K562 (cell line): Measurements from ENCODE around the gene YARS1. TPM values are rescaled to one million over a fixed set of nuclear protein-coding genes. Genes with fewer than 3 reads are reported as not detected.

ENCODE experiments used
- ATAC-seq: fragments of 200-7000 bp; cut with Tn5 transposase; 3 replicates; pipeline ENCODE4 v1.9.1; 2020; ENCODE audit warnings: moderate library complexity
- BruUV-seq: library from RNA; stranded (reverse); fragments of 400-500 nt; replicated peaks from 2 replicates; lab custom pipeline; 2021; lab: Mats Ljungman, UMichigan
- CTCF ChIA-PET: fragments of 300-600 bp; formaldehyde crosslinking; extraction: SDS; loops from one replicate; lab custom pipeline; 2021; ENCODE audit warnings: low intra/inter-chr PET ratio; lab: Yijun Ruan, JAX
- POLR2A ChIA-PET: fragments of 300-600, 350-650 bp; sonication (Branson Sonifier 250); formaldehyde crosslinking; extraction: SDS; loops from one replicate; lab custom pipeline; 2021; ENCODE audit warnings: antibody characterized with exemption, inconsistent platforms; lab: Yijun Ruan, JAX
- DNase-seq, 4 experiments: peaks; one replicate each; pipeline versions ENCODE4 v3.0.0 to v3.0.0-alpha.2; 2011 to 2018; ENCODE audit warnings: low spot score in 3 of 4, mixed read lengths in 3 of 4; ENCODE audit errors: extremely low read depth in 1 of 4
- FAIRE-seq: peaks from 2 replicates; lab custom pipeline; 2011; peaks lifted over from hg19 to GRCh38; lab: Jason Lieb, UNC
- H2AFZ ChIP-seq: 2 replicates; pipeline ENCODE4 v1.6.0; 2011; ENCODE audit warnings: low read depth, low read length, control low read depth, inconsistent platforms
- H3K27ac ChIP-seq: fragments of 200-600 bp; 3 replicates; pipeline ENCODE4 v1.8.0; 2011; ENCODE audit warnings: low read depth, mild to moderate bottlenecking, control low read depth, inconsistent platforms, low read length, moderate library complexity, mixed read lengths; ENCODE audit errors: extremely low read depth
- H3K27me3 ChIP-seq, 2 experiments: fragments of 300-600 bp in 1 of 2; 2 replicates in 1 of 2; 3 replicates in 1 of 2; pipeline versions ENCODE4 v1.6.0 to v1.8.0; 2011; ENCODE audit warnings: inconsistent platforms in 2 of 2, low read length in 2 of 2, mild to moderate bottlenecking in 1 of 2, mixed read lengths in 1 of 2, moderate library complexity in 1 of 2; ENCODE audit not compliant: control insufficient read depth in 2 of 2, insufficient read depth in 2 of 2
- H3K36me3 ChIP-seq: fragments of 300-600 bp; 3 replicates; pipeline ENCODE4 v1.8.0; 2011; ENCODE audit warnings: mild to moderate bottlenecking, low read length, inconsistent platforms; ENCODE audit not compliant: control insufficient read depth, insufficient read depth
- H3K4me1 ChIP-seq, 2 experiments: fragments of 200-600 bp in 1 of 2; replicated peaks in 1 of 2; 2 replicates in 1 of 2; 3 replicates in 1 of 2; pipeline versions ENCODE4 v1.5.1 to v1.8.0; 2011; ENCODE audit warnings: inconsistent platforms in 2 of 2, low read length in 2 of 2, mild to moderate bottlenecking in 1 of 2, mixed read lengths in 1 of 2, moderate library complexity in 1 of 2; ENCODE audit not compliant: control insufficient read depth in 2 of 2, insufficient read depth in 2 of 2
- H3K4me2 ChIP-seq: 2 replicates; pipeline ENCODE4 v1.6.1; 2011; ENCODE audit warnings: low read length, control low read depth, inconsistent platforms, mixed read lengths; ENCODE audit not compliant: insufficient read depth
- H3K4me3 ChIP-seq: fragments of 200-600 bp; sonication (generic), shearing (Covaris generic); 2 replicates; pipeline ENCODE4 v1.5.1; 2016; ENCODE audit warnings: control low read depth, inconsistent platforms
- H3K79me2 ChIP-seq: fragments of 200-600 bp; 3 replicates; pipeline ENCODE4 v1.8.0; 2011; ENCODE audit warnings: low read length, inconsistent platforms; ENCODE audit not compliant: control insufficient read depth, insufficient read depth
- H3K9ac ChIP-seq, 2 experiments: 2 replicates each; pipeline versions ENCODE4 v1.6.0 to v1.6.1; 2011; ENCODE audit warnings: low read depth in 2 of 2, low read length in 2 of 2, control low read depth in 1 of 2, inconsistent platforms in 1 of 2, mild to moderate bottlenecking in 1 of 2, mixed read lengths in 1 of 2; ENCODE audit not compliant: insufficient read depth in 1 of 2
- H3K9me1 ChIP-seq: one replicate; pipeline ENCODE4 v1.6.0; 2011; ENCODE audit warnings: inconsistent platforms, mild to moderate bottlenecking, low read length, moderate library complexity; ENCODE audit not compliant: control insufficient read depth, insufficient read depth
- H3K9me3 ChIP-seq: replicated peaks from 2 replicates; pipeline ENCODE4 v1.5.1; 2011; ENCODE audit warnings: low read depth, low read length, inconsistent platforms; ENCODE audit not compliant: control insufficient read depth, insufficient read depth
- H4K20me1 ChIP-seq: replicated peaks from 2 replicates; pipeline ENCODE4 v1.6.1; 2011; ENCODE audit warnings: low read length, inconsistent platforms, mixed read lengths; ENCODE audit not compliant: control insufficient read depth, insufficient read depth
- ATF3 ChIP-seq, 2 experiments: fragments of 450-650 bp in 1 of 2; sonication (generic) in 1 of 2; formaldehyde crosslinking in 1 of 2; IDR thresholded peaks in 1 of 2; conservative IDR thresholded peaks in 1 of 2; 2 replicates each; pipeline versions ENCODE4 v1.6.1 to v1.8.1; 2016 to 2023; ENCODE audit warnings: mild to moderate bottlenecking in 2 of 2, moderate library complexity in 2 of 2, inconsistent platforms in 1 of 2, missing genetic modification reagents in 1 of 2
- PHB2 ChIP-seq: fragments of 450-650 bp; IDR thresholded peaks from 2 replicates; pipeline ENCODE4 v1.6.1; 2017; ENCODE audit warnings: low read depth
- POLR2G ChIP-seq: fragments of 200-400 bp; formaldehyde crosslinking; IDR thresholded peaks from 2 replicates; pipeline ENCODE4 v1.6.1; 2017; ENCODE audit warnings: low read depth, mild to moderate bottlenecking, antibody characterized with exemption, low read length, moderate library complexity
- RBFOX2 ChIP-seq: fragments of 200-400 bp; formaldehyde crosslinking; IDR thresholded peaks from 2 replicates; pipeline ENCODE4 v1.6.1; 2017; ENCODE audit warnings: low read depth, mild to moderate bottlenecking, low read length, moderate library complexity
- XRCC5 ChIP-seq: fragments of 200-400 bp; formaldehyde crosslinking; IDR thresholded peaks from 2 replicates; pipeline ENCODE4 v1.6.1; 2017; ENCODE audit warnings: low read depth, mild to moderate bottlenecking, low read length
- ZNF395 ChIP-seq: fragments of 200-800 bp; sonication (Bioruptor generic); IDR thresholded peaks from 2 replicates; pipeline ENCODE4 v1.6.1; 2017; ENCODE audit warnings: missing genetic modification characterization, missing compliant biosample characterization
- WGBS: fragments of 100-300 bp; shearing (Covaris generic); methylation state at CpG from one replicate; pipeline ENCODE4 v1.1.6; 2016; ENCODE audit warnings: low coverage, mixed read lengths; ENCODE audit not compliant: insufficient coverage; ENCODE audit errors: missing lambda C conversion rate; 5-methylcytosine and 5-hydroxymethylcytosine counted together
- in situ Hi-C: fragments of 300-500 bp; cut with MboI; formaldehyde crosslinking; loops from 4 replicates; pipeline ENCODE4 v1.15.0; 2018; ENCODE audit warnings: inconsistent platforms, mixed read lengths
- intact Hi-C: fragments of 100-400 bp; cut with micrococcal nuclease; formaldehyde crosslinking; loops from 2 replicates; pipeline ENCODE4 v1.14.2; 2022
- polyA plus RNA-seq, 8 experiments: library from polyadenylated mRNA; depleted of rRNA in 4 of 8; stranded (reverse) in 5 of 8; unstranded in 3 of 8; fragments of >200 nt; fragmentation: Nextera tagmentation in 2 of 8; fragmentation: Illumina TruSeq in 1 of 8; extraction: Ambion mirVana in 2 of 8; extraction: Trizol in 1 of 8; gene quantifications; 2 replicates each; pipeline versions ENCODE4 v1.2.1 to v1.2.3, GENCODE V29; 2011 to 2014; ENCODE audit warnings: inconsistent platforms in 1 of 8, missing spikeins in 1 of 8
- total RNA-seq, 7 experiments: library from RNA; depleted of rRNA in 6 of 7; stranded (reverse); fragments of >200 nt in 6 of 7; fragmentation: Illumina TruSeq in 2 of 7; extraction: Trizol in 2 of 7; gene quantifications; 2 replicates each; pipeline versions ENCODE4 v1.2.1 to v1.2.3, GENCODE V29; 2011 to 2021; ENCODE audit warnings: low replicate concordance in 1 of 7

Gene YARS1
- total and polyA plus RNA-seq, 9 of the 15 experiments (the other 6 are each of a cell fraction or from before 2014, with no cell fraction given) = 66.2 to 336 (median 201) TPM

DNA sequence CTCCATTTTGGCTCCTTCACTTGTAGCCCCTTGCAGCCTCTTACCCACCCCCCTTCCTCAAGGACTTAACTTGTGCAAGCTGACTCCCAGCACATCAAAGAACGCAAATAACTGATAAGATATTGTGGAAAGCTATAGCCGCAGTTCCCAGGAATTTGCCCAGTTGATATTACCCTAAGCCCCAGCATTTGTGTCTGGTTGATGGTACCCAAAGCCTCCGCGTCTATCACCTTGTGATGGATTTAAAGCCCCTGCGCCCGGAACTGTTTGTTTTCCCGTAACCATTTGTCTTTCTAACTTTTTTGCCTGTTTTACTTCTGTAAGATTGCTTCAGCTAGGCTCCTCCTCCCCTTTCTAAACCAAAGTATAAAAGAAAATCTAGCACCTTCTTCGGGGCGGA is 5.9 kb downstream of the YARS1 start:
- no peaks in the 10 kb centered on the region for H3K9me1 ChIP-seq
- H3K9ac ChIP-seq = no peak overlapping the region
- DNase-seq (no peak), ATAC-seq (no peak), FAIRE-seq (no peak)
- H3K4me1 ChIP-seq = peaks cover 16 to 26% of the 10 kb centered on the region in 2 experiments; a peak in 4 of 5 replicates
- intact Hi-C loops = no loop called here
- H3K36me3 ChIP-seq = peaks cover 87% of the 10 kb centered on the region
- BruUV-seq = no TSS peak
- POLR2A ChIA-PET = interaction anchor here (0.9 to 1.6 kb wide), 7 partner anchors 8 to 183 kb away, joined by 3 to 7 read pairs (median 3); no protein-coding TSS in a partner anchor
- no peaks in the 10 kb centered on the region for H3K27me3 ChIP-seq
- CTCF ChIA-PET = no interaction called here
- H2AFZ ChIP-seq = no peak overlapping the region
- H3K9me3 ChIP-seq = no peaks in the 10 kb centered on the region
- no peak for TF ChIP-seq PHB2
- 87% methylated on average over 9 of the region's 9 CpGs for WGBS
- H3K27ac ChIP-seq = no peak overlapping the region
- H3K4me3 ChIP-seq = no peak overlapping the region
- in situ Hi-C loops = no loop called here
- peaks cover 90% of the 10 kb centered on the region for H3K79me2 ChIP-seq
- H3K4me2 ChIP-seq = no peak overlapping the region
- peaks cover 45% of the 10 kb centered on the region for H4K20me1 ChIP-seq

DNA sequence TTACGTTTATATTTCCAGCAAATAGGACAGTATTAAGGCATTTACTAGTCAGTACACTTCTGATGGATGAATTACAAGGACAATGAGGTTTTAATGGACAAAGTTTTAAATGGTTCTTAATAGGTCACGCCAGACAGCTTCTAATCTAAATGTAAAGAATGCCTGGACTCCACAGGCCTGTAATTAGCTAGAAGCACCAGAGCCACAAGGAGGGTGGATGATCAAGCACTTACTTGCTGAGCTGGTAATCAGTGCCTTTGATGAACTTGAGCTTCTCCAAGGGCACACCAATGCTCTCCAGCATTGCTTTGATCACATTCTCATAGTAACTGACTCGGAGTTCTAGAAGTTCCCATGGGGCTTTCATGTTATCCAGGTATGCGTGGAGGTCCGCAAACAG is 6.8 kb downstream of the YARS1 start:
- H3K4me1 ChIP-seq = peaks cover 16 to 24% of the 10 kb centered on the region in 2 experiments; a peak in 4 of 5 replicates
- FAIRE-seq (no peak), DNase-seq (no peak)
- no peak overlapping the region for H3K4me2 ChIP-seq
- H4K20me1 ChIP-seq = peaks cover 45% of the 10 kb centered on the region
- no peak overlapping the region for H3K27ac ChIP-seq
- POLR2A ChIA-PET = interaction anchor here (0.9 to 1.3 kb wide), 6 partner anchors 8 to 183 kb away, joined by 3 to 7 read pairs (median 3); no protein-coding TSS in a partner anchor
- peaks cover 85% of the 10 kb centered on the region for H3K79me2 ChIP-seq
- in situ Hi-C loops = no loop called here
- no TSS peak for BruUV-seq
- H3K9me3 ChIP-seq = no peaks in the 10 kb centered on the region
- TF ChIP-seq ATF3 (IDR thresholded peaks at IDR 0.05) (no peak), ATF3 (CRISPR knock-in tag; conservative IDR thresholded peaks at IDR 0.05) (0 out of 2 replicates have a peak, but pooled peaks have one; percentile 31), XRCC5 (no peak), RBFOX2 (peak; percentile 45; the same call in 1 of the 2 replicates), ZNF395 (CRISPR knock-in tag) (no peak), POLR2G (peak; percentile 29; the same call in 1 of the 2 replicates)
- TF ChIP-seq, all 486 proteins: peak for 3
- Histone ChIP-seq H3K27me3 (no peaks in the 10 kb centered on the region), H3K9me1 (no peaks in the 10 kb centered on the region), H3K9ac (0 out of 4 replicates have a peak overlapping the region, but pooled peaks of 1 of the 2 experiments have one; percentile 39), H2AFZ (no peak overlapping the region), H3K36me3 (peaks cover 92% of the 10 kb centered on the region), H3K4me3 (no peak overlapping the region)
- CTCF ChIA-PET = no interaction called here
- WGBS = 96% methylated on average over 5 of the region's 5 CpGs
- intact Hi-C loops = no loop called here
- no peak for ATAC-seq
